VCaP (cell line): ENCODE measurements around the gene CDK3.

Experiments
- H3K27ac ChIP-seq: fragments of 450-650 bp; 2 replicates; pipeline ENCODE4 v1.5.1; 2017
- TF ChIP-seq, protein P1 (sequence below): fragments of 450-650 bp; conservative IDR thresholded peaks from 2 replicates; pipeline ENCODE4 v1.5.1; 2017; ENCODE audit warnings: mild to moderate bottlenecking, moderate library complexity

Gene CDK3

DNA sequence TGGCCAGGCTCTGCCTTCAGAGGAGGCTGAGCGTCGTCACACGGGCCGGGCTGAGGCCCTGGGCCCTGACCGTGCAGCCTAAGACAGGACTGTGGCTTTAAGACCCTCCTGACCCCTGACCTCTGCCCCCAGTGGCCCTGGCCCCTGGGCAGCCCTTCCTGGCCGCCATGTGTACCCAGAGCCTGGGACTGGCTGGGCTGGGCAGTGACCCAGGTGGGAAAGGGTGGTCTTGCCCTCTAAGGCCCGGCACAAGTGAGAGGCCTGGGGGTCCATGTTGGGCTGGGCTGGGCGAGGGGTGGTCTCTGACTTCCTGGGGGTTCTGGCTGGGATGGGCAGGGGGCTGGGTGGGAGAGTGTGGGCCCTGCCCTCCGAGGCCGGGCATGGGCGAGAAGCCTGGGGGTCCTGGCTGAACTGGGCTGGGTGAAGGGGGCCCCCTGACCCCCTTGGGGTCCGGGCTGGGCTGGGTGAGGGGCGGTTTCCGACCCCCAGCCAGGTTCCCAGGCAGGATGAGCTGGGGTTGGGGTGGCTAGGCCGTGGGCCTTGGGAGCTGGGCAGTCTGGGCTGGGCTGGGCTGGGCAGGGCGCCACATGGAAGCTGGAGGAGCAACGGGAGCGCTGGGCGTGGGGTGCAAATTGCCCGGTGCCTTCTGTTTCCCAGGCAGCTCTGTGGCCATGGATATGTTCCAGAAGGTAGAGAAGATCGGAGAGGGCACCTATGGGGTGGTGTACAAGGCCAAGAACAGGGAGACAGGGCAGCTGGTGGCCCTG, at the start of gene CDK3:
Gene CDK3 (plus strand): TSS at position 101 of the 767 bp plus-strand sequence. CDS start 571 bp downstream, at position 672.
- peak within 1 kb of the TSS; percentile 85 for H3K27ac ChIP-seq
- TF ChIP-seq, protein P1, sequence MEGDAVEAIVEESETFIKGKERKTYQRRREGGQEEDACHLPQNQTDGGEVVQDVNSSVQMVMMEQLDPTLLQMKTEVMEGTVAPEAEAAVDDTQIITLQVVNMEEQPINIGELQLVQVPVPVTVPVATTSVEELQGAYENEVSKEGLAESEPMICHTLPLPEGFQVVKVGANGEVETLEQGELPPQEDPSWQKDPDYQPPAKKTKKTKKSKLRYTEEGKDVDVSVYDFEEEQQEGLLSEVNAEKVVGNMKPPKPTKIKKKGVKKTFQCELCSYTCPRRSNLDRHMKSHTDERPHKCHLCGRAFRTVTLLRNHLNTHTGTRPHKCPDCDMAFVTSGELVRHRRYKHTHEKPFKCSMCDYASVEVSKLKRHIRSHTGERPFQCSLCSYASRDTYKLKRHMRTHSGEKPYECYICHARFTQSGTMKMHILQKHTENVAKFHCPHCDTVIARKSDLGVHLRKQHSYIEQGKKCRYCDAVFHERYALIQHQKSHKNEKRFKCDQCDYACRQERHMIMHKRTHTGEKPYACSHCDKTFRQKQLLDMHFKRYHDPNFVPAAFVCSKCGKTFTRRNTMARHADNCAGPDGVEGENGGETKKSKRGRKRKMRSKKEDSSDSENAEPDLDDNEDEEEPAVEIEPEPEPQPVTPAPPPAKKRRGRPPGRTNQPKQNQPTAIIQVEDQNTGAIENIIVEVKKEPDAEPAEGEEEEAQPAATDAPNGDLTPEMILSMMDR, result peak; percentile 60

- no peak overlapping the region for H3K27ac ChIP-seq
- TF ChIP-seq, protein P1, result no peak
Observed at GRCh38 chr17:75950855-75951554, 49.6 kb upstream of the CDK3 start.

DNA sequence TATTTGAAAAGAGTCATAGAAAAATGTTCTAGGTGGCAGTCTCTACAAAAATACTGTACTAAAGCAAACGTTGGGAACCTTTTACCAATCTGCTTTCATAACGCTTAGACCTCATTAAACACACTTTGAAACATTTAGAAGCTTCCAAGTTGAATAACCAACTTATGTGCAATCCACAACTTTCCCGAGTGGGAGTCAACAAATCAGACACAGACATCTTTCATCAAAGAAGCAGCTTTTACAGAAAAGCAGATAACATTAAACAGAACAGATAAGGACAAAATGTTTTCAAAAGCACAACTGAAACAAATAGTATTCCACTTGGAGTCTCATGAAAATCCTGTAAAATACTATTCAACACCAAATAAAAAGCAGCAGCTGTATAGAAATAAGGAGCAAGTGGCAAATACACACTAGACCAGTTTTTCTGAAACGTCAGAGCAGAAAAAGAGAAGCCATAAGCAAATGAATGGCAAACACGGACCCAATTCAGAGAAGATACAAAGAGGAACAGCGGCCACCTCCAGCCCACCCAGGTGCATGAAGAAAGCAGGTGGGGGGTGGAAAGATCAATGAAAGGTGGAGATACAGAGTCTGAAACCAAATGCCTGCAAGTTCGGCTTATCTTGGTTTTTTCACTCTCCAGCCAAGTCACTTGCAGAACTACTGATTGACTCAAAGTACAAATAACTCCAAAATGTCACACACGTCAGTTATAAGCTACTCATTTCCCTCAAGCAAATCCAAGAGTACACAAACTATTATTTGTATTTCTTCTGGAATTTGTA, 41.4 kb upstream of the CDK3 start:
- peak overlapping the region; percentile 66 for H3K27ac ChIP-seq
- TF ChIP-seq, protein P1, result no peak

- TF ChIP-seq, protein P1, result no peak
- H3K27ac ChIP-seq, result peak overlapping the region; percentile 66
Observed at GRCh38 chr17:75959839-75960511, 40.7 kb upstream of the CDK3 start.

DNA sequence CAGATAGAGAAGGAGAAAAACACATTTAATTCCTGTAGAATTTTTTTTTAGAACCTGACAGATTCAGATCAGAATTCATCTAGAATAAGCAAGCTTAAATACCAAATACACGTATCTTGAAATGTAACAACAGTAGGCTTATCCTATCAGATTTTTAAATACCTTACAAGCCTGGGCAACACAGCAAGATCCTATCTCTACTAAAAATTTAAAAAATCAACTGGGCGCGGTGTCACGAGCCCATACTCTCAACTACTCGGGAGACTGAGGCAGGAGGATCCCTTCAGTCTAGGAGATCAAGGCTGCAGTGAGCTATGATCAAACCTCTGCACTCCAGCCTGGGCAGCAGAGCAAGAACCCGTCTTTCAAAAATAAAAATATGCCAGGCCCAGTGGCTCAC, 35.2 kb upstream of the CDK3 start:
- TF ChIP-seq, protein P1, result no peak

DNA sequence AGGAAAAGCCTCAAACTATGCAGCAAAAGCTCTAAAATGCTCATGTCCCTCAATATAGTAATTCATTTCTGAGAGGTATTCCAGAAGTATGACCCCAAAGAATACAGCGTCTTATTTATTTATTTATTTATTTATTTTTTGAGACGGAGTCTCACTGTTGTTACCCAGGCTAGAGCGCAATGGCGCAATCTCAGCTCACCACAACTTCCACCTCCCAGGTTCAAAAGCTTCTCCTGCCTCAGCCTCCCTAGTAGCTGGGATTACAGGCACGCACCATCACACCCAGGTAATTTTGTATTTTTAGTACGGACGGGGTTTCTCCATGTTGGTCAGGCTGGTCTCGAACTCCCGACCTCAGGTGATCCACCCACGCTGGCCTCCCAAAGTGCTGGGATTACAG, 31.6 kb upstream of the CDK3 start:
- 0 out of 2 replicates have a peak overlapping the region, but pooled peaks have one; percentile 25 for H3K27ac ChIP-seq

More for the DNA sequence above, 35.2 kb upstream of the CDK3 start:
- H3K27ac ChIP-seq, result no peak overlapping the region

- TF ChIP-seq, protein P1, result no peak
- peak overlapping the region; percentile 25 for H3K27ac ChIP-seq
Observed at GRCh38 chr17:75970011-75970523, 30.6 kb upstream of the CDK3 start.
